Stimulated activated naive CD8-positive, alpha-beta T cell treated with anti-CD3 and anti-CD28 coated beads, Interleukin-15, Interleukin-2, amounts not matched to agents 100 U/mL and 50 U/mL, for 24 hours (primary cell): ENCODE data around the gene SHB.
A peak's percentile ranks its signal among the peaks of the same experiment; 100 is the strongest.

Experiments
- ATAC-seq: fragments of 150-1000 bp; cut with Tn5 transposase; one replicate; pipeline ENCODE4 v1.10.0; 2021
- DNase-seq: peaks from one replicate; pipeline ENCODE4 v3.0.0; 2021

The SHB gene

GRCh38 chr9:38068701-38069628 lies at the start of gene SHB:
Gene SHB, minus strand, starts transcription at chr9:38069227. Its CDS starts 582 bp downstream, at chr9:38068645.
- ATAC-seq (peak; percentile 79), DNase-seq (peak; percentile 84)

DNA sequence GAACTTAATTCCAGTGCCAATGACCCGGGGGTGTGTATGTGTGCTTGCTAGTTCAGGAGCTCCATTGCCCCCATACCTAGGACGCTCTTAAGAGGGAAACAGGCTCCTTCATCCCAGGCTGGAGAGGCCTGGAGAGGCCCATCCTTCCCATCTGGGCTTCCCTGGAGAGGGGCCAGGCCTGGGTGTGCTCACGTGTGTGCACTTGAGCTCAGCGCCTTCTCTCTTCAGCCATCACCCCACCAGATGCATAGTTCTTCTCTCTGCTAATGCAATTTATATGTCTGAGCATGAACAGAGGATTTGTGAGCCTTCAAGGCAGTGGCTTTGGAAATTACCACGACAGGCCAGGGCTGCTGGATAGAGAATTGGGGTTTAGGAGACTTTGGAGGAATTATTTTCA lies 48.6 kb upstream of the SHB start:
- ATAC-seq = no peak
- DNase-seq = no peak

GRCh38 chr9:38114905-38115304 lies 45.9 kb upstream of the SHB start:
- ATAC-seq = no peak
- no peak for DNase-seq

GRCh38 chr9:38112456-38112855 lies 43.4 kb upstream of the SHB start:
- ATAC-seq (no peak), DNase-seq (no peak)

DNA sequence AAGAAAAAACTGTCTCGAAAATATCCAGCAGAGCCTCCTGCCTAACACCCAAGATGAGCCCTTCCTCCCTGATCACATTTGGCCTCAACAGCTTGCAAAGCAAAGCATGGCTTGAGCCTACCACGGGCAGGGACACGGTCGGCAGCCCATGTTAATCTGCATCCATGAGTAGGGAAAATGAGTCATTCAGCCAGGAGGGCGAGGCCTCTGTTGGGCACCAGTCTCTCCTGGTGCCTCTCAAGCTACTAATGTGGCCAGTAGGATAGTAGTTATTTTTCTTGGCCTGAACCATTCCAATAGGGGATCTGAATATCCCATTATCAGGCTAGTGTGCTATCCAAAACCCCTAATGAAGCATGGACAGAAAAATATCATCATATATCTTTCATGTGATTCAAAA lies 43.0 kb upstream of the SHB start:
- DNase-seq (no peak), ATAC-seq (no peak)

DNA sequence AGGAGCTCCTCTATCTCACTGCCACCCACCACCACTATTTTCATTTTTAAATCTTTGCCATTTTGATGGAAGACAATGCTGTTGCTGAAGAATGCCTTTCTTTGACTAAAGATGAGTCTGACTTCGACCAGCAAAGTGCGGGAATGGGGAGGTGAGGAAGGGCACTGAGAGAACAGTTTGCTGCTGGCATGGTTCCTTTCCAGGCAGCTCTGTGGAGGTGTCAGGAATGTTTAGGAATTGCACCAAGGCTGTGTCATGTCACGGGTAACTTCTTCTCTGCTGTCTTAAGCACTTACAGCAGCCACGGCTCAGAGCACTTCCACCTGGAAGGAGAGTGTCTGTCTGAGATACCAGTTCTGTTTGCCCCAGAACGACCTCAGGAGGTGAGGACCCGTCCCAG lies 41.4 kb upstream of the SHB start:
- ATAC-seq (no peak), DNase-seq (no peak)

GRCh38 chr9:38109601-38110000 lies 40.6 kb upstream of the SHB start:
- ATAC-seq = no peak

GRCh38 chr9:38108326-38108725 lies 39.3 kb upstream of the SHB start:
- DNase-seq = no peak
- ATAC-seq = no peak

More at GRCh38 chr9:38109601-38110000, 40.6 kb upstream of the SHB start:
- no peak for DNase-seq

- DNase-seq (no peak), ATAC-seq (no peak)
Observed at GRCh38 chr9:38107811-38108304, 38.8 kb upstream of the SHB start.

DNA sequence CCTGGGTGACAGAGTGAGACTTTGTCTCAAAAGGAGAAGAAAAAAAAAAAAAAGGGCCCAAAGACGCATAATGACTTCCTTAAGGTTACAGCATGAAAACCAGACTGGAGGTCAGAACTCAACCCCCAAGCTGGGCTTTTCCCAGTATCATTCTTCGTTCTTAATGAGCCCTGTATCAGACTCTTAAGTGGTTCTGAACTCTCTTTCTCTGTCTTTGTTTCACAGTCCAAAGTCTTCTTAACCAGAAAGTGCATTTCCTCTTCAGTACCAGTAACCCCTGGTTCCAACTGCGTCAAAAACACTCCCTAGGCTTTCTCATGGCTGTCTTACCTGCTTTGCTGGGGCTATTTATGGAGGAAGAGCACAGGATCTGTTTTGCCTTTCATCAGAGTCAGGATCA lies 38.4 kb upstream of the SHB start:
- ATAC-seq (no peak), DNase-seq (no peak)

DNA sequence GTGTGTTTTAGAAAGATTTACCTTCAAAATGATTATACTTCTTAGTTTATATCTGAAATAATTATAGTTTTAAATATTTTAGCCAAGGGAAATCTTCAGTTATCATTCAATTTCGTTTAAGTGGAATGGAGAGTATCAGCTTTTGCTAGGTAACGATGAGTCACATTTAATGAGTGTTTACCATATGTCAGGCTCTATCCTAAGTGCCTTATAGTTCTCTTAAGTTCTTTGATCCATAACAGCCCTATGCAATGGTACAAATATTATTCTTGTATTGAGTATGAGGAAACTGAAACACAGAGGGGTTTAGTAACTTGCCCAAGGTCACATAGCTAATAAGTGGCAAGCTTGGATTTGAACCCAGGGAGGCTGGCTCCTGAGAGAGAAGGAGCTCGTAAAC lies 37.5 kb upstream of the SHB start:
- ATAC-seq (no peak), DNase-seq (no peak)

GRCh38 chr9:38103340-38103739 lies 34.3 kb upstream of the SHB start:
- ATAC-seq (no peak), DNase-seq (no peak)

DNA sequence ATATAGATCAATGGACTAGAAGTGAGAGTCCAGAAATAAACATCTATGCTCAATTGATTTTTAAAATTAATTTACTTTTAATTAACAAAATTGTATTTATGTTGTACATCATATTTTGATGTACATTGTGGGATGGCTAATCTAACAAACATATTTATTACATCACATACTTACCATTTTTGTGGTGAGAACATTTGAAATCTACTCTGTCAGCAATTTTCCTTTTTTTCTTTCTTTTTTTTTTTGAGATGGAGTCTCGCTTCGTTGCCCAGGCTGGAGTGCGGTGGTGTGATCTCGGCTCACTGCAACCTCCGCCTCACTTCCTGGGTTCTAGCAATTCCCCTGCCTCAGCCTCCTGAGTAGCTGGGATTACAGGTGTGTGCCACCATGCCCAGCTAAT lies 32.4 kb upstream of the SHB start:
- DNase-seq (no peak), ATAC-seq (no peak)

GRCh38 chr9:38096238-38096805 lies 27.3 kb upstream of the SHB start:
- DNase-seq = no peak
- ATAC-seq = no peak

DNA sequence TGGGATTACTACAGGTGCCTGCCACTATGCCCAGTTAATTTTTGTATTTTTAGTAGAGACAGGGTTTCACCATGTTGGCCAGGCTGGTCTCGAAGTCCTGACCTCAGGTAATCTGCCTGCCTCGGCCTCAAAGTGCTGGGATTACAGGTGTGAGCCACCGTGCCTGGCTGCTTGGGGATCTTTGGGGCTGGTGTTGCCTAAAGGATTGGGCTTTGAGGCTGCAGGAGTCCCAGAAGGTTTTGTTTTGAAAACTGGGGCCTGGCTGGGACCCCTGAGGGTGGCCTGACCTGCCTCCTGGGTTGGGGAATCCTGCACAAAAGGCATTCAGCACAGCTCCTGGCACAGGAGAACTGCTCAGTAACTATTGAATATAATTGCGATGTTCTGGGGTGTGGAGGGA lies 25.1 kb upstream of the SHB start:
- ATAC-seq = no peak
- no peak for DNase-seq

DNA sequence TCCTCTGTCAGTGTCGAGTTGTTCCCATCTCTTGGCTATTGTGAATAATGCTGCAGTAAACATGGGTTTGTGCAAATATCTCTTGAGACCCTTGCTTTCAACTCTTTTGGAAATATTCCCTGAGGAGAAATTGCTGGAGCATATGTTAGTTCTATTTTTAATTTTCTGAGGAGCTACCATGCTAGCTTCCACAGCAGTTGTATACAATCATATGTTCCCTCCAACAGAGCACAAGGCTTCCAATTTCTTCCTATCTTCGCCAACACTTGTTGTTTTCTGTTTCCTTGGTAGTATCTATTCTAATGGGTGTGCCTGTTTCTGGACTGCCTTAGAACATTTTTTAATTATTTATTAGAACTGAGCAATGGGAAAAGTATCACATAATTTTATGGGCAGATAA lies 23.6 kb upstream of the SHB start:
- DNase-seq (no peak), ATAC-seq (no peak)

DNA sequence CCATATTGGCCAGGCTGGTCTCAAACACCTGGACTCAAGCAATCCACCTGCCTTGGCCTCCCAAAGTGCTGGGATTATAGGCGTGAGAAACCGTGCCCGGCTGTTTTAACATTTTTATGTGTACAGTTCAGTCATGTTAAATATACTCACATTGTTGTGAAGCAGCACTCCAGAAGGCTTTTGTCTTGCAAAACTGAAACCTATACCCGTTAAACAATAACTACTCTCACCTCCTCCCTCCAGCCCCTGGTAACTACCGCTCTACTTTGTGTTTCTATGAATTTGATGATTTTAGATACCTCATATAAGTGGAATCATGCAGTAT lies 23.1 kb upstream of the SHB start:
- no peak for ATAC-seq
- DNase-seq = no peak

DNA sequence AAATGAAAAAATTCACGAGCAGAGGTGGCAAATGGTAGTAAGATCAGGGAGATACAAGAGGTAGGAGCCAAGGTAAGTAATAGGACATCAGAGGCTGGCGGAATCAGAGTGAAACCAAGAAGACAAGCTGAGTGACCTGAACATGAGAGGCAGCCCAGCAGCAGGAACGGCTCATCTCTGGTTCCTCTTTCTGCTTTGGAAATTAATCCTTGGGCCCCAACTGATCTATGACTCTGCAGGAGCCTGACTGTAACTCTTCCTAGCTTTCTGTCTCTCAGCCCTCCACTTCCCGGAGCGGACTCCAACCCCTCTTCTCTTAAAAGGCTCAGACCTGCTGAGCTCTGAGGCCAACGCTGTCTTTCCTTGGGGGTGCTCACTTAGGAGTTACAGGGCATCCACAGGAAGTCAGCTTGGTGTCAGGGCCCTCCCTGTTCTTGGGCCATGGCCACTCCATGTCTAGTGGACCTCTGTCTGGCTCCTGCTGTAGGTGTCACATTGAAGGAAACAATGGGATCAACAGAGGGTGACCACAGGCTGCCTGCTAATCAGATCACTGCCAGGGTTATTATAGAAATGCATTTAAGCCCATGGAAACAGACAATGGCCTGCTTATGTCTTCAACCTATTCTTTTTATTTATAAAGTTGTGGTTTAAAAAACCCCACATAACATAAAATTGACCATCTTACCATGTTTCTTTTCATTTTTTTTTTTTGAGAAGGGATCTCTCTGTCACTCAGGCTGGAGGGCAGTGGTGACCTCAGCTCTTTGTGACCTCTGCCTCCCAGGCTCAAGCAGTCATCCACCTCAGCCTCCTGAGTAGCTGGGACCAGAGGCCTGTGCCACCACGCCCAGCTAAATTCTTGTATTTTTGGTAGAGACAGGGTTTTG lies 22.5 kb upstream of the SHB start:
- no peak for ATAC-seq
- no peak for DNase-seq

GRCh38 chr9:38090170-38090569 lies 21.1 kb upstream of the SHB start:
- no peak for DNase-seq
- ATAC-seq = no peak

DNA sequence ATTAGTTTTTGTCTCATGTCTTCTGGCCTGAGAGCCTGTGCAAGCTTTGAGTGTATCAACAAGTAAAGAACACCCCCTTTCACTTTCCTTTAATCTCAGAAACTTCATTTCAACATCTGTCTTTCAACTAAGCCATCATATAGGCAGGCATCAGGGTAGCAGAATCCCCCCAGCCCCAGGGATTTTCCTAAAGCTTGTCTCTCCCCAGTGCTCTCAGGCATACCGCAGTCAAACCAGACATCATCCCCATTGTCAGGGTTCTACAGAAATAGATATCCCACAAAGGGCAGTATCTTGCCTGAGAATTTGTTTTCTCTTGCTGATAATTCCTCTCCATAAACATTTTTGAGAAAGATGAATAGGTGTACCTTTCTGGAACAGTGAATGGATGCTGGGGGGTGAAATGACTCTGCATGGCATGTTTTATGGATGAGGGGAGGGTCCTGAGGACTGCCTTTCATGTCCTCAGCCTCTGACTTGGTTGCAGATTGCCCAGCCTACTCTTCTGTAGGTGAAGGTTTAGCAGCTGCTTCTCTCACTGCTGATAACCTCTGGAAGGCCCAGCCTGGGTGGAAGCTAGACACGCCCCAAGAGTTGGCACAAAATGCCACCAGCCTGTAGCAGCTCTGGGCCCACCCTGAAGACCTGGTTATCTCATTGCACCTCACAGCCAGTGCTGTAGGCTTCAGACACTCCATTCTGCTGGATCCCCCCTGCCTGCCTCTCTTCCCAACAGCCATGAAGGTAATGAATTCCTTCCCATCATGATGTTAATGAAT lies 20.5 kb upstream of the SHB start:
- no peak for ATAC-seq

GRCh38 chr9:38088006-38088925 lies 19.2 kb upstream of the SHB start:
- ATAC-seq (peak; percentile 35), DNase-seq (peak; percentile 80)

More for the DNA sequence above, 20.5 kb upstream of the SHB start:
- no peak for DNase-seq
